GM21423 (cell line): ENCODE results near the gene NHERF2.

Experiments
- ATAC-seq: cut with Tn5 transposase; IDR thresholded peaks from one replicate; pipeline ENCODE4 v1.9.1; 2021; ENCODE audit warnings: mild to moderate bottlenecking, moderate library complexity; ENCODE audit not compliant: unreplicated experiment

NHERF2 gene

DNA sequence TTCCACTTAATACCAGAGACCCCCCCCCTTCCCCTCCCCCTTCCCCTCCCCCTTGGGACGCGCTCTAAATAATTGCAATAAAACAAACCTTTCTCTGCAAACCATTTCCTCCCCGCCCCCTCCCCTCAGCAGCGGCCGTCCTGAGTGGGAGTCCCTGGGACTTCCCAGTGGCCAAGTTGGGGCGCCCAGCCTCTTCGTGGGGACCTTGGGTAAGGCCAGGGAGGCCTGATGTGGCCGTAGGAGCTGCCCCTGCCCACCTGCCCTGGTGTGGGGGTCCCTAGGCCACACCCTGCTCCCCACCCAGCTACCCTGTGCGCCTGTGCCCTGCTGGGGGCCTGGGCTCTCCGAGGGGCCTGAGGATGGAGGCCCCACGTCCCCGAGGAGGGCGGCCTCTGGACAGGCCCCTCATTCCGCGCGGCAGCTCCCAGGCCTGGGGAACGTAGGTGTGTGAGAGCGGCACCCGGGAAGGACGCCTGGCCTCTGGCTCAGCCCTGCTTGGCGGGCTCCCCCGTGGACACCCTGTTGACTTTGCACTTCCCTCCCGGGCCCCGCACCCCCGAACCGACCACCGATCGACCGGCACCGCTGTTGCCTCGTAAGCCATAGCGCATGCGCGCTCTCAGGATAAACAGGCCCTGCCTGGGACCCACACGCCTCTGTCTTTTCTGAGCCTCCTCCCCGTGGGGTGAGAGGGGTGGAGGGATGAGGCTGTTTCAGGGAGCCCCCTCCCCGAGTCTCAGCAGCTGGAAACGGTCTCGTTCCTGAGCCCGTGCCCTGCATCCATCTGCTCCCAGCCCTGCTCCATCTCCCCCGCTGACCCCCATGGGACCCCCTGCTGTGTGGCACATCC is 11.9 kb downstream of the NHERF2 start:
- no peak for ATAC-seq

DNA sequence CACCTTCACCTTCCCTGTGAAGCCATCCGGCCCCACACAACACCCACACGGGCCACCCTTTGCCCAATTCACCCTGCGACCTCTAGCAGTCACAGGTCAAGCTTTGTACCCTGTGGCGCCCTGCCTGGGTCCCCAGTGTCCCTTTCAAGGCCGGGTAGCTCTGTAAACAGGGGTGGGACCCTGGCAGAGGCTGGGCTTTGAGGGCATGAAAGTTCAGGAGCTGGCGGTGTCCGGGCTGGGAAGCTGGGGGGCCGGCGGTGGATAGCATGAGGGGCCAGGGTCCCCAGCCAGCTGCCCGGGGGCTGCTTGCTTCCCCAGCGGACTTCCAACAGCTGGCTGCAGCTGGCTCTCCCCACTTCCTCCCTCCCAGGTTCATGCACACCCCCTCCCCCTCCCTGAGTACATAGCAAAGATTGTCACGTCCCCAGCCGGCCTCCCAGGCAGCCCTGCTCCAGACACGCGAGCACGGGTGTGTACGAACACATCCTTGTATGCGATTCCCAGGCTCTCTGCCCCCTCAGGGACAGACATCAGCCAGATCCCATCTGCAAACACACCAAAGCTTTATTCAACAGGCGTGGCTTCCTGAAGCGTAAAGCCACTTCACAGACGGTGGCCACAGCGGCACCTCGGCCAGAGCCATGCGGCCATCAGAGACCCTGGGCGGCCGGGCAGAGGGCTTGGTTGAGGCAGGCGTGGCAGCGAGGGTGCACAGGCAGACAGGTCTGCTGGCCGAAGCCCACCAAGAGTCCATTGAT is 12.8 kb downstream of the NHERF2 start:
- no peak for ATAC-seq

DNA sequence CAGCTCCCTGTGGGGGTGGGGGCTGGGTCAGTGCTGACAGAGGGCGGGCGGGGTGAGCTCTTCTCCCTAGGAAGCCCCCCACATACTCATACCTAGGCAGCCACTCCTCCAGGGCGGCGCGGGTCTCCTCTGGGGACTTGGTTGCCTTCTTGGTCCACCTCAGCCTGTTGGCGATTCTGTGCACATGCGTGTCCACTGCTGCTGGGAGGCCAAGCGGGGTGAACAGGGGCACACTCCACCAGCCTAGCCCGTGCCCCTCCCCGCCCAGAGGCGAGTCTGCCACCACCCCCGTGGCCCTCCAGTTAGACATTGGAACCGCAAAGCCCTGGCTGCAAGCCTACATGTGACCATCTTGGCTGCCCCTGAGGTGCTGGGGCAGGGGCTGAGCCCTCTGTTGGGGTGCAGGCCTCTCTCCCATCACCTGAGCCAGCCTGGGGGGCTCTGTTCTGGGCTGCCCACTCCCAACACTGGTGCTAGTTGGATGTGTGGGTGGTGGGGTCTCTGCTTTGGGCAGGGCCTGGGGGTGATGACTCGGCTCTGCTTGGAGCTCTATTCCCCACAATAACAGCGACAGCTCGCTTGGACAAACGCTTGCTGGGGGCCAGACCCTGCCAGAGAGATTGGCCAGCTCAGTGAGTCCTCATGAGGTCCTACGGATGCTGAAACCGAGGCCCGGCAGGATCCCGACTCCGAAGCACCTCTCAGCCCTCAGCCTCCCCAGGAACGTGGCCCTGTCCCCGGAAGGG is 13.5 kb downstream of the NHERF2 start:
- no peak for ATAC-seq

DNA sequence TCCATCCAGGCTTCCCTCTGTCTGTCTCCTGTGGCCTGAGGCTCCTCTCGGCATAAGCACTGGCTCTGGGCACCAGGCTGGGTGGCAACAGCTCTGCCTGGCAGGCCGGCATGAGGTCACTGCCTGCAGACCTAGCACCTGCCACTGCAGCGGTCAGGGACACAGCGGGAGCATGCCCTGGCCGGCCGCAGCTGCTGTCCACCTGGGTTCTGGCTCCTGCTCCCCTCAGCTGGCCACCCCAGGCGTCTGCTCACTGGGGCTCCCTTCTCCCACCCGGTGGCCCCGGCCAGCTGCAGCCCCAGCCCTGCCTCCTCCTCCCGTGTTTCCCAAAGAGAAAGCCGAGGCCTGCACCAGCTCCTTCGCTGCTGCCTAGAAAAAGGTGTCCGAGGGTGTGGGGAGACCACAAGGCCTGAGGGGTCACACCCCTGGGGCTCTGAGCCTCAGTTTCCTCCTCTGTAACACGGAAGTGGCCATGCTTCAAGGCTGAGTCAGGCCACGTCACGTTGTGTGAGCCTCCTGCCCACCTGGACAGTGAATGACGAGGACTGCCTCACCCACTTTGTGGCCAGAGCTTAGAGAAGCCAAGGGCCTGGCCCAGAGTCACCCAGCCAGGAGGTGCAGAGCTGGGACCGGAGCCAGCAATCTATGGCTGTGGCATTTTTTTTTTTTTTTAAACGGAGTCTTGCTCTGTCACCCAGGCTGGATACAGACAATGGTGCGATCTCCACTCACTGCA is 14.3 kb downstream of the NHERF2 start:
- no peak for ATAC-seq

DNA sequence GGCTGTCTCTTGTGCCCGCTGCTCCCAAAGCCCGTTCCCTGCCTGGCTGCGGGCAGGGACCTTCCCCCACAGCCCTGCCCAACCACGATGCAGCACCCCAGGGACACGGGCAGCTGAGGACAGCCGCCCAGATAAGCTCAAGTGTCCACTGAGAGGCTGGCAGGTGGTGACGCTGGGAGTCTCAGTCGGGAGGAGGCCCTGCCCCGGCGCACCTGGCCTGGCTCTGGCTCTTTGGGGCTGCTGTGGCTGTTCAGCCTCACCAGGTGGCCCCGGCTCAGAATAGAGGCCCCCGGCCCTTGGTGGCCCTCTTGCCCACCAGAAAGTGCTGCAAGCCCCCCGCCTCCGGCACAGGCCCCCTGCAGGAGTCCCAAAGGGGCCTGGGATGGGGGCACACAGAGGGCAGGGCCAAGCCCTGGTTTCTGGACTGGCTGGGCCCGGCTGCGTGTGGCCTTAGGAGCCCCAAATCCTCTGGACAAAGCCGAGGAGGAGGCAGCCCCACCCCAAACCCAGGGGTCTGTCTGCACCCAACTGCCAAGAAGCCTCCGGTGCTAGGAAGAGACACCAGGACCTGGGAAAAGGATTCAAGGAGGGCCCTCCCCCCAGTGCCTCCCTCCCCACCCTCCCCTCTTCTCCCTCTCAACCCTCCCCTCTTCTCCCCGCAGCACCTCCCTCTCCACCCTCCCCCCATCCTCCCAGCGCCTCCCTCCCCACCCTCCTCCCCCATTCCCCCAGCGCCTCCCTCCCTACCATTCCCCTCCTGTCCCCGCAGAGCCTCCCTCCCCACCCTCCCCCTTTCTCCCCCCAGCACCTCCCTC is 15.7 kb downstream of the NHERF2 start:
- no peak for ATAC-seq

DNA sequence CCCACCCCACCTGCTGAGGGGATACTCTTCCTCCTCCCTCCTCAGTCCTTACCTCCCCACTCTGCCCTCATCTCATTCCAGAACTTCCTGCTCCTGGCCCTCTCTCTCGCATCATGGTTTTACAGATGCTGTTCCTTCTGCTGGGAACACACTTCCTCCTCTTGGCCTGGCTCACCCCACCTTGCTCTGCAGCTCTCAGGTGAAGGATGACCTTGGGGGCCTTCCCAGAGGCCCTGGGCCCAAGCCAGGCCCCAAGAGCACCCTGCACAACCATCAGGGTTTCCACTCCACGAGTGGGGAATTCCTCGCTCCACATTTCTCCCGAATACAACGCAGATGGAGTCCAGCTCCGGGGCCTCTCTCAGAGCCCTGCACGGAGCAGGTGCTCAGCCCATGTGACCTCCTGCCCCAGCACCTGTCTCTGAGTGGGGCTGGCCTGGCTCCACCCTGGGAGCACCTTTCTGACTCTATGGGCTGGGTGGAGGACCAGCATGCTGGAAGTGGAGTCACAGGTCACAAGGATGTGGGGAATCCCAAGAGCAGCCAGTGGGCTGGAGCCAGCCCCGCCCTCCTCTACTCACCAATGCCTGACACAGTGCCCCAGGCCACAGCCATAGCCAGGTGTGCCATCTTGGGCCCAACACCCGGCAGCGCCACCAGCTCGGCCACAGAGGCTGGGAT is 16.4 kb downstream of the NHERF2 start:
- no peak for ATAC-seq

DNA sequence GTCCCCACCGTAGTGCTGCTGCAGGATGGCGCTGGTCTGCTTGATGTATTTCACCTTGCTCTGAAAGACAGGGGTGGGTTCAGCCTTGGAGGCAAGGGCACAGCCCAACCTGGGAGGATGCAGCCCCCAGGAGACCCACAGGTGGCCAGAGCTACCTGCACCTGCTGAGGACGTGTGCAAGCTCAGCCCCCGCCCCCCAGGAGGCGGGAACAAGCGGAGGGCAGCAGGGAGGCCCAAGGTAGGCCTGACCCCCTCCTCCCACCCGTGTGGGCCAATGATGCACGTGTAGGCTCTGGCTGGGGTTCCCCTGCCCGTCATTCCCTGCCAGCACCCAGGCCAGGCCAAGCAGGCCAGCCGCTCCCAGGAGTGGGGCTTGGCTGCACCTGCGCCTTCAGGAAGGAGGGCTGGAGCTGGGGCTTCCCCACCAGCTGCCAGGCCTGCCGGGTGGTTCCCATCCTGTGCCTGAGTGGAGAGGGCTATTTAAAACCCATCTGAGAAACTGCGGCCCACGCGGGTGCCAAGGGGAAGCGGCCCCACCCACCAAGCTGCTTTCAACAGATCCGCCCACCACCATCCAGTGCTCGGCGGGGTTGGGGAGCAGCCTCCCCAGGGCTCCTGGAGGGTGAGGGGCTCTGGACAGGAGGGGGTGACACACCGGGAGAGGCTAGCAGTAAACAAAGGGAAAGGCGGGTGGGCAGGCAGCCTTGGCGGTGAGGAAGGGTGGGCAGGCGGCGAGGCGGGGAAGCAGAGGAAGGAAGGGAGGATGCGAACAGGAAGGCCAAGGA is 17.2 kb downstream of the NHERF2 start:
- ATAC-seq: no peak

DNA sequence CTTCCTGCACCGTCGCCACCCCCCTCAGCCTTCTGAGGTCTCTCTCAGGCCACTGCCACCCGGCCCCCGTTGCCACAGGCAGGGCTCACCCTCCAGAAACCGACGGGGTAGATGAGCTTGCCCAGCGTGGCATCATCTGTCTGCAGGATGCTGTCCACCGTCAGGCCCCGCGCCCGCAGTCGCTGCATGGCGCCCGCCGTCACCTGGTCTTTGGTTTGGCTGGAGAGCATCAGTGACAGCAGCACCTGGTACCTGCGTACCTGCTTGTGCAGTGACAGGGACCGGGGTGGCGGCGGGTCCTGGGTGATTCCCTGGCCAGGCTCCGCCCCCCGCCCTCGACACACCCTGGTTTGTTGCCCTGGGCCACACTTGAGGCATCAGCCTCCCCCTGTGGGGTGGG is 17.8 kb downstream of the NHERF2 start:
- ATAC-seq: no peak

DNA sequence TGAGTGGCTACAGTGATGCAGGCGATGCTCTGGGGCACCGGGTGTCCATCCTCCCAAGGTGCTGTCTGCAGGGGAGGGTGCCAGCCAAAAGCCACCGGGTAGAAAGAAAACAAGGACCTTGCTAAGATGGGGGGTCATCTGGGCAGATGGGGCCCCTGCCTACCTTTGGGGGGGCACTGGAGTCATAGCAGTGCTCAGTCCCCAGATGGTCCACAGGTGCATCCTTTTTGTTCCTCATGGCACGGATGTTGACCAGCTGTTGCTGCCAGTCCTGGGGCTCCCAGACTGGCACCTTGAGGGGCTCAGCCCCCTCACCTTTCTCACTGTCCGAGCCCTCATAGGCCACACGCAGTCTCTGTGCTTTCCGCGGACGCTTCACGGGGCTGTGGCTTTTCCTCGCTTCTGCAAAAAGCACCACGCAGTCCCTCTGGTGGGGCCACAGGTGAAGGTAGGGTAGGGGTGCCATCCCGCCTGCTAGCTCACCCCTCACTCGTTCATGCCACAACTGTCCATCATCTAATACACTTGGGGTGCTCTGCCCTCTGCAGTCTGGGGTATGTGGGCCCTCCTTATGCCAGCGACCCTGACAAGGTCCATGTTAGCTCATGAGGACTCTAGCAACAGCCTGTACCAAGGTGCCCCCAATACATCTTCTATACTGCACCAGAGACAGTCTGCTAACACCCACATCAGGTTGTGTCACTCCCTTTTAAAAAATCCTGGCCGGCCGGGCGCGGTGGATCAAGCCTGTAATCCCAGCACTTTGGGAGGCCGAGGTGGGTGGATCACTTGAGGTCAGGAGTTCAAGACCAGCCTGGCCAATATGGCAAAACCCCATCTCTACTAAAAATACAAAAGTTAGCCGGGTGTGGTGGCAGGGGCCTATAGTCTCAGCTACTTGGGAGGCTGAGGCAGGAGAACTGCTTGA is 19.5 kb downstream of the NHERF2 start:
- no peak for ATAC-seq

DNA sequence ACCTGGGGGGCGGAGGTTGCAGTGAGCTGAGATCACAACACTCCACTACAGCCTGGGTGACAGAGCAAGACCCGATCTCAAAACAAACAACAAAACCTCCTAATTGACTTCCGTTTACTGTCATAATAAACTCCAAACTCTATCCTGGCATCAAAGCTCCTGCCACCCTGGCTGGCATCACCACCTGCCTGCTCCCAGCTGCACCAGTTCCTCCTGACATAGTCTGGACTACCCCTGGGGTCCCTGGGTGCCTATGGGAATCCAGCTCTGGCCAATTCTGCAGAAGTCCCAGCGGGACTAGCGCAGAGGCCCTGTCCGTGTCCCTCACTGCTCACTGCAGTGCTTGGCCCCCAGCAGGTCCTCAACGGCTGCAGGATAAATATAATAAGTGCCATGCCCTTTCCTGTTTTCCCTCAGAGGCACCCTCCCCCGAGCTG is 20.2 kb downstream of the NHERF2 start:
- ATAC-seq: peak; percentile 4

DNA sequence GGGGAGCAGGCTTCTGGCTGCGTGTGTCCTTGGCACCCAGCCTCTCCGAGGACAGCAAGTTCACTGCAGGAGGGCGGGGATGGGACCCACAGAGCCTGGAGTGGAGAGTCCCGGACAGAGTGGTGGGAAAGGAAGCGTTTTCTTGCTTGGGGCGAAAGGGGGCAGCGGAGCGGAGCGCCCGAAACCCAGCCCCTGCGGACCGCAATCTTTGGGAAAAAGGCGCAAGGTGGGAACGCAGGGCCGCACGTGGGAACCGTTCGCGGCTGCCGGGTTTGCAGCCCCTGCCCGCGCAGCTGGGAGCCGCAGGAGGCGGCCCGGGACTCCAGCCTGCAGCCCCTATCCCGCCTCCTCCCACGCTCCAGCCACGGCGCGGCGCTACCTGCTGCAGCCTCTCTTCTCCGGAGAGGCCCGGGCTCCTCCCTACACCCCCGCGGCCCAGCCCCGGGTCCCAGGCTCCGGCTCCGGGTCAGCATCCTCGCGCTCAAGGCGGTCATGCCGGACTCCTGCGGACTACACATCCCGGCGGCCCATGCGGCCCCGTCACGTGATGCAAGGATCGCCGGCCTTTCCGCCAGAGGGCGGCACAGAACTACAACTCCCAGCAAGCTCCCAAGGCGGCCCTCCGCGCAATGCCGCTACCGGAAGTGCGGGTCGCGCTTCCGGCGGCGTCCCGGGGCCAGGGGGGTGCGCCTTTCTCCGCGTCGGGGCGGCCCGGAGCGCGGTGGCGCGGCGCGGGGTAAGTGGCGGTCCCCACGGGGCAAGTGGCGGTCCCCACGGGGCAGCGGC is 20.8 kb downstream of the NHERF2 start, which contains the start of the genes NTHL1 and TSC2:
Gene NTHL1, minus strand, starts transcription at position 505 of the 786 bp plus-strand sequence. Its CDS starts 11 bp downstream, at position 494.
Gene TSC2, plus strand, starts transcription at position 656 of the 786 bp plus-strand sequence. CDS start 631 bp downstream, outside the sequence.
- ATAC-seq: peak; percentile 90

DNA sequence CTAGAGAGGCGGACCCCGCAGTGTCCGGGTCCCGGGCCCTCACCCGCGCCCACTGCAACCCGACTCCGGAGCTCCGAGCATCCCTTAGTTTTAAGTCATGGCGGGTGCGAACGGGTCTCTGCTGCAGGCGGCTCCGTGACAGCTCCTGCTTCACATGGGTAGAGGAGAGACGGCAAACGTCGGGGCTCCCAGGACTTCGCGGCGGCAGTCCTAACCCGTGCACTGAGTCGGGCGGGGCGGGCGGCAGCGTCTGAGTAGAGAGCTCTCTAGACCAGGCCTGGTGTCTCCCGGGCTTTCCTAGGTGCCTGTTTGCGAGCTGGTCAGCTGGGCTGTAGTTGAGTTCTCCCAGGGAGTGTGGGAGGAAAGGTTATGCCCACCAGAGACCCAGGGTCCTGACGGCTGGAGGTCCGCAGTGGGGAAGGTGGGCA is 21.4 kb downstream of the NHERF2 start:
- ATAC-seq: no peak

DNA sequence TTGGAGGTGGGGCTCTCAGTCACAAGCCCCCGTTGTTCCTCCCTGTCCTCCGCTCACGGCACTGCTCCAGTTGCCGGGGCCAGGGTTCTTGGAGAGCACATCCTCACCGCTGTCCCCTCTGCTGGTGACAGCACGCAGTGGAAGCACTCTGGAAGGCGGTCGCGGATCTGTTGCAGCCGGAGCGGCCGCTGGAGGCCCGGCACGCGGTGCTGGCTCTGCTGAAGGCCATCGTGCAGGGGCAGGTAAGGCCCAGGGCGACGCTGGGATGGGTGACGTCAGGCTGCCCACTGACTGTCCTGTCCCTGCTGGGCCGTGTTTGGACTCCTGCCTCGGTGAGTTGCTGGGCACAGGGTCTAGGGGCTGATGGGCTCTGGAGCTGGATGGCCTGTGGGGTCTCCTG is 26.5 kb downstream of the NHERF2 start:
- ATAC-seq: no peak

DNA sequence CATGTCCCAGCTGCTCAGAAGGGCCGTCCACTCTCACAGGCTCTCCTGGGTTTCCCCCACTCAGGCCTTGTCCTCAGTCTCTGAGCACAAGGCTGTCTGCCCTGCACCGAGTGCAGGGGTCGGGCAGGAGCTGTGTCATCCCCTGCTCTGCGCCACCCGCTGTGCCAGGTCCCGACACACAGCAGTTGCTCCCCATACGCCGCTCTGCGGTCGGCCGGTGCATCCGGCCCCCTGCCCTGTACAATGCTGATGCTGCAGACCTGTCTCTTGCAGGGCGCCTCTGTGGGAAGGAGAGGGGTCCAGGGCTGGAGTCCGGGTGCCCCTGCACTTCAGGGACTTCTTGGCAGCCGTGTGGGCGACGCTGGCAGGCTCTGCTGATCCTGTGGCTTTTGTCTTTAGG is 27.2 kb downstream of the NHERF2 start:
- no peak for ATAC-seq

DNA sequence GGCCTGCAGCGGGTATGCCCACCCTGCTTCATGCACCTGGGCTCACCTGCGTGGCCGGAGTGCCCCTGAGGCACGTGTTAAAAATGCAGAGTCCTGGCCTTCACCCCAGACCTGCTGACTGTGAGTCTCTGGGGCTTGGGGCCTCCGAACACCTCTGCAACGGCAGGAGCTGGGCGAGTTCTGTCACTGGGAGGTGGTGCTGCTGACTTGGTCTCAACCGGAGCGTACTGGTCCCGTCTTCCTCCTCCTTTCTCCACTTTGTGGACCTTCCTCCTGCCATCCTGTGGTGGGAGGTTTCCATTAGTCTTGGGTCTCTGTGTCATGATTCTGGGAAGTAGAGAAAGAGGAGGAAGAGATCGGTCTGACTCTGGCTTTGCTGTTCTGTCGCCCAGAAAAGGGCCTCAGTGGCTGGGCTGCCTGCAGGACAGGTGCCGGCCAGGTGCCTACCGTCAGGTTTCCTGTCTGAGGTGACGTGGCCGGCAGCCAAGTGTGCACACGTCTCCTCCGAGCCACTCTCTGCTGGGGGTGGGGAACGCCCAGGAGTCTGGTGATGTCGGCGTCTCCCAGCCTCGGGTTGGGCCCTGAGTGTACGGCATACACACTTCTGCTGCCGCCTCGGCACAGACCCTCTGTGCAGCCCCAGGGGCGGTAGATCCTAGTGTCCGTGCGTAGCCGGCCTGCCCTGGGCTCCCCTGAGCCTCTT is 28.0 kb downstream of the NHERF2 start:
- no peak for ATAC-seq

DNA sequence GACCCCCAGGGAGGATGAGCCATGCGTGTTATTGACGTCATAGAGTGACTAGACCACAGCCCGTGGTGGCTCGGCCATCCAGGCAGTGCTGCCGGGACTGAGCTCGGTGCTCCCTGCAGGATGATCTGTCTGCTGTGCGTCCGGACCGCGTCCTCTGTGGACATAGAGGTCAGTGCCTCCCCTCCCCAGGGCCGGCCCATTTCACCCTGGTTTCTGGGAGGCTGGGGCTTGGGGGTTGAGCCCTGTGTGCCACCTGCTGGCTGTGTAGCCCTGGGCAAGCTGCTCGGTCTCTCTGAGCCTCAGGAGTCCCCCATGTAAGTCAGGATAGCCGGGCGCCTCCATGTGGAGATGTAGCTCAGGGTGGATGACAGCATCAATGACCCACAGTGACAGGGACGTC is 29.4 kb downstream of the NHERF2 start:
- ATAC-seq: no peak
